COLO668 (cell line): ENCODE data around the gene RPL10.
"Not testable (repeated sequence)": the region's sequence is repeated elsewhere in the genome, so short reads cannot be mapped to it uniquely, and the experiment has no call there.

Experiments used
- DNase-seq: peaks from one replicate; lab custom pipeline; 2025; ENCODE audit not compliant: unreplicated experiment; lab: John Stamatoyannopoulos, UW

Gene RPL10

GRCh38 chrX:154375156-154375504, 23.0 kb upstream of the RPL10 start:
- peak; percentile 18 for DNase-seq

- no peak for DNase-seq
Observed at GRCh38 chrX:154376774-154377173, 21.4 kb upstream of the RPL10 start.

DNA sequence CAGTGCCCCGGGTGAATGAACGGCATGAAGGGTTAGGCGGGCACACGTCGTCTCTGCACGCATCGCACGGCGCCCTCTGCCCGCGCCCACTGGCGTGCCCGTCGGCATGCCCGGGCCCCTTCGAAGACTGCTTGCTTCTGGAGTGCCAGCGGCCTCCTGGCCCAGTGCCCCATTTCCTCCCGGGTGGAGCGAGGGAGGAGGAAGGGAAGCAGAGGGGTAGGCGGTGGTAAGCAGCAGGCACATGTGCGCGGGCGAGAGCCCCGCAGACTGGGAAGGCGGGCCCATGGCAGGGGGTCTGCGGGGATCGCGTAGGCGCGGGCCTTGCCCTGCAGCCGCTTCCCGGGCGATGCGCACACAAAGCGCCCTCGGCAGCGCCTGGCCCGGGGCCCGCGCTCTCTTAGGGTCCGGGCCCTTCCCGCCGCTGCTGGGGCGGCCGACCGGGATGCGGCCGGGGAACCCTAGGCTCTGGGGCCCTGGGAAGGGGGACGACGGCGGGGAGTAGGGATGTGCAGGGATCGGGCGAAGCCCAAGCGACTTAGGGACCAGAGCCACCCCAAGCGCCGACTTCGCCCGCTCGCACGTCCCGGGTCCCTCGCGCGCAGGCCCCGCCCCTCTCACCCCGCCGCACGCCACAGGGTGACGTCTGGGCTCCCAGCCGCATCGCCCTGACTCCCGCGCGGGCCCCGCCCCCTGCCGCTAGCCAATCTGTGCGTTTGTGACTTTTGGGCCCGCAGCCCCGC, 19.9 kb upstream of the RPL10 start:
- peak; percentile 81 for DNase-seq

DNA sequence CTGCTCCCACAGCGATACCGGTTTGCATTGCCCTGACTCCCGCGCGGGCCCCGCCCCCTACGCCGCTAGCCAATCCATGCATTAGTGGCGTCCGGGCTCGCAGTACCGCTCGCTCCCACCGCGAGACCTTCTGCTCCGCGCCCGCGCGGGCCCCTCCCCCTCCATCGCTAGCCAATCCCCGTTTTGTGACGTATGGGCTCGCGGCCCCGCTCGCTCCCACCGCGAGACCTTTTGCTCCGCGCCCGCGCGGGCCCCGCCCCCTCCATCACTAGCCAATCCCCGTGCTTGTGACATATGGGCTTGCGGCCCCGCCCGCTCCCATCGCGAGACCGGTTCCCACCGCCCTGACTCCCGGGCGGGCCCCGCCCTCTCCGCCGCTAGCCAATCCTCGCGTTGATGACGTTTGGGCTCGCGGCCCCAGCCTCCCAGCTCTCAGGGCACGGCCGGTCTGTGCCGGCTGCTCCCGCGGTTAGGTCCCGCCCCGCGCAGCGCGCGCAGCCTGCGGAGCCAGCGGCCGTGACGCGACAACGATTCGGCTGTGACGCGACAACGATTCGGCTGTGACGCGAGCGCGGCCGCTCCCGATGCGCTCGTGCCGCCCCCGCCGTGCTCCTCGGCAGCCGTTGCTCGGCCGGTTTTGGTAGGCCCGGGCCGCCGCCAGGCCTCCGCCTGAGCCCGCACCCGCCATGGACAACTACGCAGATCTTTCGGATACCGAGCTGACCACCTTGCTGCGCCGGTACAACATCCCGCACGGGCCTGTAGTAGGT, 19.2 kb upstream of the RPL10 start, which contains the start of gene EMD:
Gene EMD, plus strand, starts transcription at position 497 of the 770 bp plus-strand sequence. Its CDS starts 190 bp downstream, at position 687.
- peak; percentile 100 for DNase-seq

GRCh38 chrX:154379569-154379951, 18.6 kb upstream of the RPL10 start:
- DNase-seq, result no peak

DNA sequence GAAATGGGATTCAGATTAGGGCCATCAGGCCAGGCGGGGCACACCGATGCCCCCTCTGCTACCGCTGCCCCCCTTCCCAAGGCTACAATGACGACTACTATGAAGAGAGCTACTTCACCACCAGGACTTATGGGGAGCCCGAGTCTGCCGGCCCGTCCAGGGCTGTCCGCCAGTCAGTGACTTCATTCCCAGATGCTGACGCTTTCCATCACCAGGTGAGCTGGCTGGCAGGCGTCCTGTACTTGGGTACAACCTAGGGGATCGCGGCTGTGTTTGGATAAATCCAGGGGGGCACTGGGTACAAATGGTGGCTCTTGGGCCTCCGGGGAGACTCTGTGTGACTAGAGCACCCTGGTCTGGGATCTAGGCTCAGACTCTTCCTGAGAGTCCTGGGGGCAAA, 18.0 kb upstream of the RPL10 start:
- DNase-seq, result peak; percentile 20

GRCh38 chrX:154380787-154381186, 17.4 kb upstream of the RPL10 start:
- DNase-seq, result no peak

GRCh38 chrX:154381271-154381670, 16.9 kb upstream of the RPL10 start:
- DNase-seq, result no peak

- DNase-seq, result no peak
Observed at GRCh38 chrX:154382483-154383069, 15.6 kb upstream of the RPL10 start.

DNA sequence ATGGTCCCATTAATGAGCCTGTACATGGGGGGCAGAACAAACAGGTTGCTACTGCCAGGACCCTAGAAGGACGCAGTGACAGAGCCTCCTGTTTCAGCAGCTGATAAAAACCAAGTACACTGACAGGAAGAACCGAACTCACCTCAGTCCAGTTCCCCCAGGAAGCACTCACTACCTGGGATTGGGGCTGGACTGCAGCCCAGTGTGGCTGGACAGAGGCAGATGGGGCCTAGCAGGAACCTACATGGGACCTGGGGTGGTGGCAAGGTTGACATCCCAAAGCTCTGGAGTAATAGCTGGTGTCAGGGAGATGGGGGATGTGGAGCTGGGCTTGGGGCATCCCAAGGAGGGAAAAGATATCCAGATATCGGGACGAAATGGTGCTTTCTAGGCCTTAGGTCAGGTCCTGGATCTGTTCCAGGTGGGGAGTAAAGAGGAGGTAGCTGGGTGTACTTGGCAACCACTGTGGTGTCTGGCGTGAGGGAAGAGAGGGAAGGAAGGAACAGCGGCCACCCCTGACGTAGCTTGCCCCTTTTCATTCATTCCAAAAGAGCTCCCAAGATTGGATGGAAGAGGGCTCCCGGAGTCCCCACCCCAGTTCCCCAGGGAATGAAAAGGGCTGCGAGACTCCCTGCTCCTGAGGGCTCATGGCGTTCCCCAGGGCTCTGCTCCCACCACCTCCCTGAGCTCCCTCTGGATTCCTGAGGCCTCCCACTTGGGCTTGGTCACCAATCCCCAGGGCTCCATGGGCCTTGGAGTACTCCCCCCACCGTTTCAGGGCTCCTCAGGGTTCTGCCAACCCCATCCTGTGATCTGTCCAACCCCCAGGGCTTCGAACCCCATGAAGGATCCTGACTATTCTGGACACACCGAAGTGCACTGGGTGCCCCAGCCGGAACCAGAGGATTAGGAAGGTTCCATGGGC, 14.6 kb upstream of the RPL10 start:
- DNase-seq, result no peak

- peak; percentile 17 for DNase-seq
Observed at GRCh38 chrX:154384284-154384892, 13.8 kb upstream of the RPL10 start.

DNA sequence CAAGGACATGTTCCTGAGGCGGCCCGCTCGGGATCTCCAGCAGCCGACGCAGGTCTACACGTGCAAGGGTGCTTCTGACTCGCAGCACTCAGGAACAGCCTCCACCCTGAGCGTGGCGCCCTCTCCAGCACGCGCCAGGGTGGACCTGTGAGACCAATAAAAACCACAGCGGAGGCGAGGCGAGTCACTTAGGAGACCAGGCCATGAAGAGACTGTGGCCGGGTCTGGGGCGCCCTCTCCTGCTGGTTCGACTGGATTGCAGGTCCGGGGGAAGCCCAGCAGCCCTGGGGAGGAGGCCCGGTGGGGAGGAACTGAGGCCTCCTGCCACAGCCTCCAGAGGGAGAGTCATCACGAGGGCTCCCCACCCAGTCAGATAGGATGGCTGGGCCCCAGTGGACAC, 10.1 kb upstream of the RPL10 start:
- DNase-seq, result not testable (repeated sequence)

- DNase-seq, result not testable (repeated sequence)
Observed at GRCh38 chrX:154388649-154389048, 9.5 kb upstream of the RPL10 start.

DNA sequence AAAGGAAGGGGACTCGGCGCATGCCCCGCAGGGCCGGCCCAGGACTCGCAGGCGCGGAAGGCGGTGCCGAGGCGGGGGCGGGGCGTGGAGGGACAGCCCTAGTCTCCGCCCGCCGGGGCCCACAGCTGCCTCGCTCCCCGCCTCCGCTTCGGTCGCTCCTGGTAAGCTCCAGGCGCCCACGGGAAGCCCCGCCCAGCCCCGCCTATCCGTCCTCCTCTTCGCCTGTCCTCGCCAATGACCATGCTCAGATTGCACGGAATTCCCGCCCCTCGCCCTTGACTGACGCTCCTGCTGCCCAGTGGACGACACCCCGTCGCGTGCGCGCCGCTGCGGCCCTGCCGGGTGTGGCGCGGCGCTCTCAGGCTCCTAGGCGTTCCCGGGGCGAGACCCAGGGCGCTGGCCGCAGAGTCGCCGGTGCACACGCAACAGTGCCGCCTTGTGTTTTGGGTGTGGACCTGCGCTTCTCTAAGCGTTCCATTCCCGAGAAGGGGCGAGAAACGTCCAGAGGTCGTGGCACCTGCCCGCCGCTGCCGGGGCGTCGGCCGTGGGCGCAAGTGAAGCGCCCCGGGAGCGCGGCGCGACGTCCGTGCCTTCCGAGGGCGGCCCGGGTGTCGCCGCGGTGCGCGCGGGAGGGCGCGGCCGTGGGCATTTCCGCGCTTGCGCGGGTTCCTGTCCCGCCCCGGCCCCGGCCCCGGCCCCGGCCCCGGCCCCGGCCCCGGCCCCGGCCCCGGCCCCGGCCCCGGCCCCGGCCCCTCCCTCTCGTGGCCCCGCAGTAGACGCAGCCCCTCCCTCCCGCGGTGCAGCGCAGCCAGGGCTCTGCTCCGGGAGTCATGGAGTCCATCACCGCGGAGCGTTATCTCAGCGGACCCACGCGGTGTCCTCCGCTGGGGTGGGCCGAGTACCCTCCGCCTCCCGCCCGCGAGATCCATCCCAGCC, 8.1 kb upstream of the RPL10 start:
- not testable (repeated sequence) for DNase-seq

GRCh38 chrX:154396363-154396762, 1.8 kb upstream of the RPL10 start:
- DNase-seq, result not testable (repeated sequence)

DNA sequence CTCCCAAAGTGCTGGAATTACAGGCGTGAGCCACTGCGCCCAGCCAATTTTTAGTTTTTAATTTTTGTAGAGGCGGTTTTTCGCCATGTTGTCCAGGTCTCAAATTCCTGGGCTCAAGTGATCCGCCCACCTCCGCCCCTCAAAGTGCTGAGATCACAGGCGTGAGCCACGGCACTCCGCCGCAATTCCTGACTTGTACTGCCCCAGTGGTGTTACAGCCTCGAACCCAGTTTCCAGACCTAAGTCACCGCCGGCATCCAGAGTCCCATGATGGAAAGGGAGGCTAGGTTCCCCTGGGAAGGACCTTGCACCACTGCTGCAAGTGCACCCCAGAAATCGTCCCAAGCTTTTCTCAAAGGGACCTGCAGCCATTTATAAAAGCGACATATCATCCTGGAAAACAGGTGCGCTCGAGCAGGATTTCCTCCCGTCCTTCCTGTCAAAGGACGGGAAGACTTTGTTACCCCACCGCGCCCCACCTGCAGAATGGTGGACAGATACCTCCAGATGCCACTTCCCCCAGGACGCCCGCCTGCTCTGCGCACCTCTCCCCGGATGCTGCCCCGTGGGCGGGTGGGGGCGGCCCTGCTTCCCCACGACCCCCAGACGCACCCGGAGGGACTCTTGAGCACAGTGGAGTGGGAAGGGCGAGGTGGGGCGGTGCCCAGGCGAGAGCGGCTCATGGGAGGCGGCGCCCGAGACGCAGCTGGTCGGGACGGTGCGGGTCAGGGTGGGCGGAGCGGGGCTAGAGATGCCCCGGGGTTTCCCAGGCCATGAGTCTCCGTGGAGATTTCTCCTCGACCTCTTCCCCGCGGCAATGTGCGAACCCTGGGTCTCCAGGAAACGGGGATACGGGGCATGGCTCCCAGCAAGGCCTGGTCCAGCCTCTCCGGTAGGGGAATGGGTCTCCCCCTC, 947 bp upstream of the RPL10 start:
- DNase-seq, result peak; percentile 90

DNA sequence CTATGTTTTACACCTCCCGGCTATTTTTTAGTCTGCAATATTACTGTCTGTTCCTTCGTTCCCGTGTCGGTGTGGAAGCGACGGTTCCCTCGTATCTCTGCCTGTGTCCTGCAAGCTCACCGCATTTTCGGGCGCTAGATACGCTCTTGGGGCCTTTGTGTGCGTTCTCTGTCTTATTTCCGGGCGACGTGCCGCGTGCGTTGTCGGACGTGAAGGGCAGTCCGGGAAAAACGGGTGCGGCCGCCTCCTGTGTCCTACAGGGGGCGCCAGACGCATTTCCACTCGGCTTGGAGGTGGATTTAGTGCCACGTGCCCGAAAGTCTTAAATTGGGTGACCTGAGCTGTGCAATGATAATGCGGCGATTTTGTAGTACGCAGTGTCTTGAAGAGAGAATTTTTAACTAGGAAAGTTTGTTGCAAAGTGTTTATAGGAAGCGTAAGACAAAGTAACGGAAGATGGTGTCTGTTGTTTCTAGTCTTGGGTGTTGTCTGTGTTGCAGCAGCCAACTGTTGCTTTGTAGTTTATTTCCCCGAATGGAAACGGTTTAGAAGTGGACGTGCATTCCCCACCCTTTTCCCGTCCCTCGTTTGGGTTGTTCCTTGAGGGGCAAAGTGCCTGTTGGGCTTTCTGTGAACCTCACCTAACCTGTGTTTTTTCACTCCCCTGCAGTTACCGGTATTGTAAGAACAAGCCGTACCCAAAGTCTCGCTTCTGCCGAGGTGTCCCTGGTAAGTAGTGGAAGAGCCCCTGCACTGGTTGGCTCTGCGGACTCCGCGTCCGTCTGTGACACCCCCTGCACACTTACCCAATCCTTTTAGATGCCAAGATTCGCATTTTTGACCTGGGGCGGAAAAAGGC, 720 bp downstream of the RPL10 start:
- peak; percentile 93 for DNase-seq
